Colonic mucosa (tissue), 4 donors: ENCODE results near the gene KLHL2. TPM values are rescaled to one million over a fixed set of nuclear protein-coding genes. Genes with fewer than 3 reads are reported as not detected.
A peak's percentile ranks its signal among the peaks of the same experiment; 100 is the strongest.

Source experiments
- DNase-seq: peaks from one replicate; pipeline ENCODE4 v3.0.0-alpha.2; 2020
- H3K27ac ChIP-seq: fragments of 200-600 bp; one replicate; pipeline ENCODE4 v1.8.0; 2021
- H3K27me3 ChIP-seq: fragments of 200-600 bp; one replicate; pipeline ENCODE4 v1.8.0; 2021
- H3K36me3 ChIP-seq: fragments of 200-600 bp; one replicate; pipeline ENCODE4 v1.8.0; 2021
- H3K4me1 ChIP-seq: fragments of 200-600 bp; one replicate; pipeline ENCODE4 v1.8.0; 2021; ENCODE audit warnings: mild to moderate bottlenecking
- H3K4me3 ChIP-seq: fragments of 200-600 bp; one replicate; pipeline ENCODE4 v1.8.0; 2021
- H3K9ac ChIP-seq, 2 donors: one replicate each; pipeline ENCODE4 v1.7.0; 2013; ENCODE audit warnings: control low read depth in 2 of 2, low read depth in 2 of 2, low read length in 2 of 2
- H3K9me3 ChIP-seq: fragments of 200-600 bp; one replicate; pipeline ENCODE4 v1.8.0; 2021
- CTCF ChIP-seq: fragments of 200-600 bp; IDR thresholded peaks from one replicate; pipeline ENCODE4 v1.8.0; 2022; ENCODE audit warnings: antibody characterized with exemption, mild to moderate bottlenecking
- intact Hi-C: fragments of 100-400 bp; cut with DNase I; formaldehyde crosslinking; loops from one replicate; pipeline ENCODE4 v1.14.1; 2022
- total RNA-seq, 2 donors: library from RNA; stranded (reverse); fragmentation: NEBNext Ultra II Directional in 1 of 2; extraction: Animal tissue kit (Norgen Biotek cat#: 25700) in 1 of 2; gene quantifications; one replicate each; pipeline ENCODE4 v1.2.1, GENCODE V29; 2021
- donor health status: healthy.
- donor health status: DM: no; HTN: no; CAD: no.
- donor health status: DM: no; HTN: no; CAD: no.

KLHL2 gene
- total RNA-seq, 2 donors from 2014 or later = 8.6 to 11.1 TPM

GRCh38 chr4:165328101-165328425, 120.7 kb downstream of the KLHL2 start:
- TF ChIP-seq CTCF = no peak
- H3K27ac ChIP-seq = peak overlapping the region; percentile 91
- H3K9me3 ChIP-seq = no peaks in the 10 kb centered on the region
- no peaks in the 10 kb centered on the region for H3K27me3 ChIP-seq
- intact Hi-C loops = loop anchor here (10.0 kb wide), 1 partner anchor 123 kb away; the partner anchor contains the start of gene KLHL2
- peak overlapping the region; percentile 81 to 87 for H3K9ac ChIP-seq
- H3K4me1 ChIP-seq = no peaks in the 10 kb centered on the region
- no peaks in the 10 kb centered on the region for H3K36me3 ChIP-seq
- DNase-seq = no peak
- peak overlapping the region; percentile 93 for H3K4me3 ChIP-seq

- intact Hi-C loops = loop anchor here (10.0 kb wide), 1 partner anchor 124 kb away; the partner anchor contains the start of gene KLHL2
- H3K9ac ChIP-seq = peak overlapping the region in 1 of 2 donors; percentile 87
- no peaks in the 10 kb centered on the region for H3K27me3 ChIP-seq
- DNase-seq = peak; percentile 38
- no peak for TF ChIP-seq CTCF
- H3K4me1 ChIP-seq = no peaks in the 10 kb centered on the region
- H3K27ac ChIP-seq = peak overlapping the region; percentile 91
- no peaks in the 10 kb centered on the region for H3K9me3 ChIP-seq
- H3K36me3 ChIP-seq = no peaks in the 10 kb centered on the region
- peak overlapping the region; percentile 93 for H3K4me3 ChIP-seq
These were observed 121.3 kb downstream of the KLHL2 start for GRCh38 chr4:165328708-165329107.

- H3K4me1 ChIP-seq = no peaks in the 10 kb centered on the region
- H3K27ac ChIP-seq = no peak overlapping the region
These were observed 122.7 kb downstream of the KLHL2 start for GRCh38 chr4:165330071-165330470.

GRCh38 chr4:165330666-165331065, 123.3 kb downstream of the KLHL2 start:
- Histone ChIP-seq H3K4me1 (no peaks in the 10 kb centered on the region), H3K4me3 (peak overlapping the region; percentile 93), H3K27ac (no peak overlapping the region), H3K27me3 (no peaks in the 10 kb centered on the region), H3K36me3 (peaks cover 5% of the 10 kb centered on the region), H3K9ac (no peak overlapping the region), H3K9me3 (no peaks in the 10 kb centered on the region)
- intact Hi-C loops = no loop called here
- DNase-seq = no peak
- TF ChIP-seq CTCF = no peak

More at GRCh38 chr4:165330071-165330470, 122.7 kb downstream of the KLHL2 start:
- TF ChIP-seq CTCF = no peak
- H3K9ac ChIP-seq = no peak overlapping the region
- H3K27me3 ChIP-seq = no peaks in the 10 kb centered on the region
- peaks cover under 1% of the 10 kb centered on the region for H3K36me3 ChIP-seq
- H3K4me3 ChIP-seq = peak overlapping the region; percentile 93
- intact Hi-C loops = no loop called here
- no peaks in the 10 kb centered on the region for H3K9me3 ChIP-seq
- DNase-seq = no peak

- intact Hi-C loops = no loop called here
- TF ChIP-seq CTCF = no peak
- no peak for DNase-seq
- Histone ChIP-seq H3K27me3 (no peaks in the 10 kb centered on the region), H3K27ac (no peak overlapping the region), H3K36me3 (peaks cover 6% of the 10 kb centered on the region), H3K4me3 (no peak overlapping the region), H3K9me3 (no peaks in the 10 kb centered on the region), H3K4me1 (no peaks in the 10 kb centered on the region), H3K9ac (no peak overlapping the region)
These were observed 124.0 kb downstream of the KLHL2 start for GRCh38 chr4:165331359-165331758.

- no peaks in the 10 kb centered on the region for H3K4me1 ChIP-seq
- no peak overlapping the region for H3K4me3 ChIP-seq
- no peak for DNase-seq
- H3K27me3 ChIP-seq = no peaks in the 10 kb centered on the region
- H3K36me3 ChIP-seq = peaks cover 6% of the 10 kb centered on the region
- no peak overlapping the region for H3K27ac ChIP-seq
- no peaks in the 10 kb centered on the region for H3K9me3 ChIP-seq
- no peak overlapping the region for H3K9ac ChIP-seq
- no peak for TF ChIP-seq CTCF
- intact Hi-C loops = no loop called here
These were observed 124.5 kb downstream of the KLHL2 start for GRCh38 chr4:165331823-165332222.
